ENCODE data around the gene KIF16B.

GRCh38 chr20:16479666-16480065 is 93.6 kb downstream of the KIF16B start:
- TF ChIP-seq, protein P1, sequence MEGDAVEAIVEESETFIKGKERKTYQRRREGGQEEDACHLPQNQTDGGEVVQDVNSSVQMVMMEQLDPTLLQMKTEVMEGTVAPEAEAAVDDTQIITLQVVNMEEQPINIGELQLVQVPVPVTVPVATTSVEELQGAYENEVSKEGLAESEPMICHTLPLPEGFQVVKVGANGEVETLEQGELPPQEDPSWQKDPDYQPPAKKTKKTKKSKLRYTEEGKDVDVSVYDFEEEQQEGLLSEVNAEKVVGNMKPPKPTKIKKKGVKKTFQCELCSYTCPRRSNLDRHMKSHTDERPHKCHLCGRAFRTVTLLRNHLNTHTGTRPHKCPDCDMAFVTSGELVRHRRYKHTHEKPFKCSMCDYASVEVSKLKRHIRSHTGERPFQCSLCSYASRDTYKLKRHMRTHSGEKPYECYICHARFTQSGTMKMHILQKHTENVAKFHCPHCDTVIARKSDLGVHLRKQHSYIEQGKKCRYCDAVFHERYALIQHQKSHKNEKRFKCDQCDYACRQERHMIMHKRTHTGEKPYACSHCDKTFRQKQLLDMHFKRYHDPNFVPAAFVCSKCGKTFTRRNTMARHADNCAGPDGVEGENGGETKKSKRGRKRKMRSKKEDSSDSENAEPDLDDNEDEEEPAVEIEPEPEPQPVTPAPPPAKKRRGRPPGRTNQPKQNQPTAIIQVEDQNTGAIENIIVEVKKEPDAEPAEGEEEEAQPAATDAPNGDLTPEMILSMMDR (IDR thresholded peaks at IDR 0.05; ENCODE audit: poor library complexity) = no peak
- no peak for TF ChIP-seq EZH2phosphoT487 (IDR thresholded peaks at IDR 0.05; ENCODE audit: low read depth, severe bottlenecking, unreplicated experiment)
- TF ChIP-seq EZH2 (IDR thresholded peaks at IDR 0.05; ENCODE audit: borderline replicate concordance) = no peak

All from hepatocyte (in vitro differentiated cells).